Gastrocnemius medialis (tissue), 4 donors: ENCODE results near the gene PADI3.

ENCODE experiments used
- POLR2A ChIP-seq, 2 donors: fragments of 450-650 bp; IDR thresholded peaks; one replicate each; pipeline ENCODE4 v1.6.1; 2017; ENCODE audit warnings: antibody characterized with exemption in 2 of 2, mild to moderate bottlenecking in 2 of 2, moderate library complexity in 2 of 2
- TF ChIP-seq, protein P1 (sequence below), 5 experiments: fragments of 450-650 bp in 3 of 5; fragments of 200-600 bp in 2 of 5; sonication (generic) in 2 of 5; IDR thresholded peaks in 4 of 5; conservative IDR thresholded peaks in 1 of 5; 1 replicate in 4 of 5; 2 replicates in 1 of 5; pipeline ENCODE4 v1.5.1; 2016 to 2019; ENCODE audit warnings: antibody characterized with exemption in 5 of 5, mild to moderate bottlenecking in 3 of 5, moderate library complexity in 3 of 5

DNA sequence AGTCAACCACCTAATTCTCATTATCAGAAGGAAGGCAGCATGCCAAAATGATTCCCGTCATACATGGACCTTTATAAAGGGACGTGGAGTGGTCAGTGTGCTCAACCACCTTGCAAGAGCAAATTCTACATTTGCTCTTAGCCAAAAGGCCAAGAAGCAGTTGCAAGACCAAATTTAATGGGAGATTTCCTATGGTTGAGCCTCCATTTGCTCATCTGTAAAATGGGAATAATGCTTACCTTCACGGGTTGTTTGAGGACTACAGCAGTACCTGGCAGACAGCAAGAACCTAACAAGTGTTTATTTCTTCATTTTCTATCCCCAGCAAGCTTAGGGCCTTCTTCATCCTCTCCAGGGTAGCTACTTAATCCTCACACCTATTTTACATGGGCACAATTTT, 41.7 kb downstream of the PADI3 start:
- TF ChIP-seq POLR2A (IDR thresholded peaks at IDR 0.05) = no peak
- TF ChIP-seq, protein P1, sequence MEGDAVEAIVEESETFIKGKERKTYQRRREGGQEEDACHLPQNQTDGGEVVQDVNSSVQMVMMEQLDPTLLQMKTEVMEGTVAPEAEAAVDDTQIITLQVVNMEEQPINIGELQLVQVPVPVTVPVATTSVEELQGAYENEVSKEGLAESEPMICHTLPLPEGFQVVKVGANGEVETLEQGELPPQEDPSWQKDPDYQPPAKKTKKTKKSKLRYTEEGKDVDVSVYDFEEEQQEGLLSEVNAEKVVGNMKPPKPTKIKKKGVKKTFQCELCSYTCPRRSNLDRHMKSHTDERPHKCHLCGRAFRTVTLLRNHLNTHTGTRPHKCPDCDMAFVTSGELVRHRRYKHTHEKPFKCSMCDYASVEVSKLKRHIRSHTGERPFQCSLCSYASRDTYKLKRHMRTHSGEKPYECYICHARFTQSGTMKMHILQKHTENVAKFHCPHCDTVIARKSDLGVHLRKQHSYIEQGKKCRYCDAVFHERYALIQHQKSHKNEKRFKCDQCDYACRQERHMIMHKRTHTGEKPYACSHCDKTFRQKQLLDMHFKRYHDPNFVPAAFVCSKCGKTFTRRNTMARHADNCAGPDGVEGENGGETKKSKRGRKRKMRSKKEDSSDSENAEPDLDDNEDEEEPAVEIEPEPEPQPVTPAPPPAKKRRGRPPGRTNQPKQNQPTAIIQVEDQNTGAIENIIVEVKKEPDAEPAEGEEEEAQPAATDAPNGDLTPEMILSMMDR (IDR thresholded peaks at IDR 0.05 in 4 of 5, conservative IDR thresholded peaks at IDR 0.05 in 1 of 5) = no peak
